Ishikawa (cell line): ENCODE measurements around the gene CFAP46.

ENCODE experiments used
- CEBPB ChIP-seq: IDR thresholded peaks from 2 replicates; pipeline ENCODE4 v1.6.1; 2012
- CREB1 ChIP-seq: IDR thresholded peaks from 2 replicates; pipeline ENCODE4 v1.6.1; 2012; ENCODE audit warnings: low read depth
- EGR1 ChIP-seq: IDR thresholded peaks from 2 replicates; pipeline ENCODE4 v1.6.1; 2012
- EP300 ChIP-seq: IDR thresholded peaks from 2 replicates; pipeline ENCODE4 v1.6.1; 2012; ENCODE audit warnings: borderline replicate concordance
- FOXM1 ChIP-seq: IDR thresholded peaks from 2 replicates; pipeline ENCODE4 v1.6.1; 2012; ENCODE audit warnings: low read depth, borderline replicate concordance
- NFIC ChIP-seq: IDR thresholded peaks from 2 replicates; pipeline ENCODE4 v1.6.1; 2012
- RAD21 ChIP-seq: IDR thresholded peaks from 2 replicates; pipeline ENCODE4 v1.6.1; 2012; ENCODE audit warnings: low read depth
- TAF1 ChIP-seq: IDR thresholded peaks from 2 replicates; pipeline ENCODE4 v1.6.1; 2012; ENCODE audit warnings: low read depth, mild to moderate bottlenecking
- TCF12 ChIP-seq: IDR thresholded peaks from 2 replicates; pipeline ENCODE4 v1.6.1; 2012; ENCODE audit warnings: low read depth
- TEAD4 ChIP-seq: IDR thresholded peaks from 2 replicates; pipeline ENCODE4 v1.6.1; 2012
- YY1 ChIP-seq: IDR thresholded peaks from 2 replicates; pipeline ENCODE4 v1.6.1; 2012; ENCODE audit warnings: low read depth
- TF ChIP-seq, protein P1 (sequence below): IDR thresholded peaks from 2 replicates; pipeline ENCODE4 v1.6.1; 2012; ENCODE audit warnings: low read depth, mild to moderate bottlenecking

DNA sequence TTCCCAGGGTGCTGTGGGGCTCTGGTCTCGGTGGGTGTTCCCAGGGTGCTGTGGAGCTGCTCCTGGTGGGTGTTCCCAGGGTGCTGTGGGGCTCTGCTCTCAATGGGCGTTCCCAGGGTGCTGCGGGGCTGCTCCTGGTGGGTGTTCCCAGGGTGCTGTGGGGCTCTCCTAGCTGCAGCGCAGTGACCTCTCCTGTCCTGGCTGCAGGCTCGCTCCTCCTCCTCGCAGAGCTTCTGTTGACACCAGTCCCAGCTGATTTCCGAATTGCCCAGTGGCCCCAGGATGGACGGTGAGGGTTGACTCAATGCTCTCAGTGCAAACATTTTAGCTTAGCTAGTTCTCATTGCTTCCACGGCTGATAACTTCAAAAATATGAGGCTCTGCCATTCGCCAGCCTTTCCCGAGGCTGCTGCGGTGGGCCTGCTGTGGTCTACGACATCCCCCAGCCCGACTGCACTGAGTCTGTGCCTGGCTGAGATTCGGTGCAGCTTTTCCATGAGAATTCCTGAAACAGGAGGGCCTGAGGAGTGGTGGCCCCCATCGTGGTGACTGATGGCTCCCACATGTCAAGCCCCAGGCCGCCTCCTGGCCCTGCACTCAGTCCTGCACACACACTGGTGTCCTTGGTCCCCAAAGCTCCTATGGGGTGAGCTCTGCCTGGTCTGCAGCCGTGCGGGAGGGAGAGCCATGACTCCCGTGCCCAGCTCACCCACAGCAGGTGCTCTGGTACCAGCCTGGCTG is 98.1 kb downstream of the CFAP46 start:
- TF ChIP-seq FOXM1 (no peak), NFIC (no peak), TAF1 (no peak), EP300 (no peak), CEBPB (no peak), TEAD4 (no peak), RAD21 (no peak), YY1 (no peak), CREB1 (no peak), TCF12 (no peak), EGR1 (no peak)
- TF ChIP-seq, protein P1, sequence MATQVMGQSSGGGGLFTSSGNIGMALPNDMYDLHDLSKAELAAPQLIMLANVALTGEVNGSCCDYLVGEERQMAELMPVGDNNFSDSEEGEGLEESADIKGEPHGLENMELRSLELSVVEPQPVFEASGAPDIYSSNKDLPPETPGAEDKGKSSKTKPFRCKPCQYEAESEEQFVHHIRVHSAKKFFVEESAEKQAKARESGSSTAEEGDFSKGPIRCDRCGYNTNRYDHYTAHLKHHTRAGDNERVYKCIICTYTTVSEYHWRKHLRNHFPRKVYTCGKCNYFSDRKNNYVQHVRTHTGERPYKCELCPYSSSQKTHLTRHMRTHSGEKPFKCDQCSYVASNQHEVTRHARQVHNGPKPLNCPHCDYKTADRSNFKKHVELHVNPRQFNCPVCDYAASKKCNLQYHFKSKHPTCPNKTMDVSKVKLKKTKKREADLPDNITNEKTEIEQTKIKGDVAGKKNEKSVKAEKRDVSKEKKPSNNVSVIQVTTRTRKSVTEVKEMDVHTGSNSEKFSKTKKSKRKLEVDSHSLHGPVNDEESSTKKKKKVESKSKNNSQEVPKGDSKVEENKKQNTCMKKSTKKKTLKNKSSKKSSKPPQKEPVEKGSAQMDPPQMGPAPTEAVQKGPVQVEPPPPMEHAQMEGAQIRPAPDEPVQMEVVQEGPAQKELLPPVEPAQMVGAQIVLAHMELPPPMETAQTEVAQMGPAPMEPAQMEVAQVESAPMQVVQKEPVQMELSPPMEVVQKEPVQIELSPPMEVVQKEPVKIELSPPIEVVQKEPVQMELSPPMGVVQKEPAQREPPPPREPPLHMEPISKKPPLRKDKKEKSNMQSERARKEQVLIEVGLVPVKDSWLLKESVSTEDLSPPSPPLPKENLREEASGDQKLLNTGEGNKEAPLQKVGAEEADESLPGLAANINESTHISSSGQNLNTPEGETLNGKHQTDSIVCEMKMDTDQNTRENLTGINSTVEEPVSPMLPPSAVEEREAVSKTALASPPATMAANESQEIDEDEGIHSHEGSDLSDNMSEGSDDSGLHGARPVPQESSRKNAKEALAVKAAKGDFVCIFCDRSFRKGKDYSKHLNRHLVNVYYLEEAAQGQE = no peak
